Left forelimb (tissue), 1 donor: Measurements from ENCODE around the gene GATAD2A.
"Not testable (repeated sequence)": the region's sequence is repeated elsewhere in the genome, so short reads cannot be mapped to it uniquely, and the experiment has no call there.

Experiments used
- DNase-seq: peaks from one replicate; pipeline ENCODE4 v3.0.0-alpha.2; 2018; ENCODE audit warnings: low spot score

Gene GATAD2A, protein sequence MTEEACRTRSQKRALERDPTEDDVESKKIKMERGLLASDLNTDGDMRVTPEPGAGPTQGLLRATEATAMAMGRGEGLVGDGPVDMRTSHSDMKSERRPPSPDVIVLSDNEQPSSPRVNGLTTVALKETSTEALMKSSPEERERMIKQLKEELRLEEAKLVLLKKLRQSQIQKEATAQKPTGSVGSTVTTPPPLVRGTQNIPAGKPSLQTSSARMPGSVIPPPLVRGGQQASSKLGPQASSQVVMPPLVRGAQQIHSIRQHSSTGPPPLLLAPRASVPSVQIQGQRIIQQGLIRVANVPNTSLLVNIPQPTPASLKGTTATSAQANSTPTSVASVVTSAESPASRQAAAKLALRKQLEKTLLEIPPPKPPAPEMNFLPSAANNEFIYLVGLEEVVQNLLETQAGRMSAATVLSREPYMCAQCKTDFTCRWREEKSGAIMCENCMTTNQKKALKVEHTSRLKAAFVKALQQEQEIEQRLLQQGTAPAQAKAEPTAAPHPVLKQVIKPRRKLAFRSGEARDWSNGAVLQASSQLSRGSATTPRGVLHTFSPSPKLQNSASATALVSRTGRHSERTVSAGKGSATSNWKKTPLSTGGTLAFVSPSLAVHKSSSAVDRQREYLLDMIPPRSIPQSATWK

DNA sequence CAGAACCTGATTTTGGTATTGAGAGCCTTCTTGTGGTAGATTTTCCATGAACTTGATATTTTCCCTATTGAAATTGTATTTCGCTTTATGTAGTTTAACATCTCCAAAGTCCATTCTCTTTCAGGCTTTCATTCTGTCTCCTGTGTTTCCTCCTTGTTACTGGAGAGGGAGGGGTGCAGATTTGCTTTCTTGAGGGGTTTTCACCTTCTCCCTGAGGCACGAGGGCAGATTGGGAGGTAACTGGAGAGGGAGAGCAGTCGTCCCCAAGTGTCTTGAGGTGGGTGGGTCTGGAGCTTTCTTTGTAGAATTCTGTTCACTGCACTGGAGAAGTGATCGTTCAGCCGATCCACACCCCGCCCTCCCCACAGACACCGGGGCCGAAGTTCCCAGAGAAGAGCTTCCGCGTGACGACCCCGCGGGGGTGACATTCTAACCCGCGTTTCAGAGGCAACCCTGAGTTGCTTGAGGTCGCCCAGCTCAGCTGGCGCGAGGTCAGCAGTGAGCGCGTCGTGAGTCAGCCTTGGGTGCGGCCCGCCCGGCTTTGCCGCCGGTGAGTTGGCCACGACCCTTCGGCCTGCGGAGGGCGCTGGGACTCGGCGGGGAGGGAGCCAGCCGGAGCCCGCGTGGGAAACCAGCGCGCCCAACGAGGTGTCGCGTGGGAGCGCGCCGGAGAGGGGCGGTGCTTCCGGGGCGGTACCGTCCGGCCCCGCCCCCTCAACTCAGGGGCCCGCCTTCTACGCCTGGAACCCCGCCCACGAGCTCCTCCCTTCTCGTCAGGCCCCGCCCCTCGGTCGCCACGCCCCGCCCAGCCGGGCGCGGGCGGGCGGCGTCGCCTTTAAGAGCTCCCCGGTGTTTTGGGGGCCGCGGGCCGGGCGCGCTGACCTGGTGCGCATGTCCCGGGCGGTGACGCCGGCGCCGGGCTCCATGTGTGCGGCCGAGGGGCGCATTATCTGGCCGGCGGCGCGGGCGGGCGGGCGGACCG is at the start of gene GATAD2A:
GATAD2A (plus strand) TSS at position 797 of the 982 bp plus-strand sequence. CDS start 59,671 bp downstream, outside the sequence.
- DNase-seq: peak; percentile 94

- DNase-seq: no peak
Observed at GRCh38 chr19:19356500-19356899, 49.0 kb upstream of the GATAD2A start.

DNA sequence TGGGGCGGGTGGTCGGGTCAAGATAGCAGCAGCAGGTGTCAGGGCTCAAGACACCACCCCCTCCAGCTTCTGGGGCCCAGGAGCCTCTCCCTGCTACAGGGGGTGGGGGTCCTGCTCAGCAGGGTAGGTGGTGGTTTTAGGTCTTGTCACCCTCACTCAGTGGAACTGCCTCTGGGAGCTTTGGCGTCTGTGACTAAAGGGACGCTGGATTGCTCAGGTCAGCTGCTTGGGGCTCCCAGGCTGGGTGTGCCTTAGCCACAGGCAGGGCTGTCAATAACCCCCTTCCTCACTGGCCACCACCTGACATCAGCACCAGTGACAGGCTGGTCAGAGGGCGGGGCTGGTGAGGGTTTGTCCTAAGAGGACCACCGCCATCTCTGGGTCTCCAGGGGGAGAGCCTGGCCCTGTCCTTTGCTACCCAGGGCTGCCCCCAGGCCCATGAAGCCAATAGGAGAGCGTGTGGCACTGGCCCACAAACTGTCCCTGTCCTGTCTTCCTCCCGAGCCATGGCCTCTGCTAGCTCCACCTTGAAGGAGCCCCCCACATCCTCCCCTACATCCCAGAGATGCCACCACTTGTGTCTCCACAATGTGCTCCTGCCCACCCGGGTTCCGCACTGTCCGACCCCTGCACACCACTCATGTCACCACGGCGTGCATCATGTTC is 48.4 kb upstream of the GATAD2A start:
- DNase-seq: no peak

- DNase-seq: peak; percentile 78
Observed at GRCh38 chr19:19361075-19361594, 44.3 kb upstream of the GATAD2A start.

DNA sequence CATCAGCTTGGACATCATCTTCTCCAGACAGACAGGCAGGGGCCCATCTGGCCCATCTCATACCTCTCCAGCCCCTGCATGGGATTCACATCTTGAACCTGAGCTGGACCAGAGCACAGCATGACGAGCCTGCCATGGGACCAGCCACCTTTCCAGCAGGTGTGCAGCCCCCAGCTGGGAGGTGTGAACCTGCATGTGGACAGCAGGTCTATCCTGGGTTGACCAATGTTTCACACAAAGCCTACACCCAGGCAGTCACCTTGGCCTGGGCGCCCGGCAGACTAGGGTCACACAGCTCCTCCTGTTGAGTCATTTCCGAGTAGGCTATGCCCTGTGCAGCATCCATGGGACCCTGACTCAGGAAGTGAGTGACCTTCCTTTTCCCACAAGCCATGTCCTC is 43.4 kb upstream of the GATAD2A start:
- DNase-seq: no peak

- no peak for DNase-seq
Observed at GRCh38 chr19:19366434-19367396, 38.8 kb upstream of the GATAD2A start.

DNA sequence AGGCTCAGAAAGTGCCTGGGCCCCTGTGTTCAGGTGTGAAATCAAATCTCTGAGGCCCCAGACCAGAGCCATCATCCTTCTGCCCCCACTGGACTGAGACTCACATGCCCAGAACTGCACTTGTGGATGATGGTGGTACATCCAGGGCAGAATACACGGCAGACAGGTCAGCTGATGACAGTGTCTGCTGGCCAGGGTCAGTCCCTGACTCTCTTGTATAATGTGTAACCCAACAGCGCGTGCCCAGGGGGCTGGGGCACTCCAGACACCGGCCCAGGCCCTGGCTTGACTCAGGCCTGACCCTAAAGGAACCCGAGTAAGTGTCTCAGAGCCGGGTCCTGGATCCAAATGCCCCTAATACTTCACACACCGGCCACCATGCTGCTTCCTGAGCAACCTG is 37.4 kb upstream of the GATAD2A start:
- DNase-seq: no peak

GRCh38 chr19:19371059-19371458 is 34.4 kb upstream of the GATAD2A start:
- no peak for DNase-seq

DNA sequence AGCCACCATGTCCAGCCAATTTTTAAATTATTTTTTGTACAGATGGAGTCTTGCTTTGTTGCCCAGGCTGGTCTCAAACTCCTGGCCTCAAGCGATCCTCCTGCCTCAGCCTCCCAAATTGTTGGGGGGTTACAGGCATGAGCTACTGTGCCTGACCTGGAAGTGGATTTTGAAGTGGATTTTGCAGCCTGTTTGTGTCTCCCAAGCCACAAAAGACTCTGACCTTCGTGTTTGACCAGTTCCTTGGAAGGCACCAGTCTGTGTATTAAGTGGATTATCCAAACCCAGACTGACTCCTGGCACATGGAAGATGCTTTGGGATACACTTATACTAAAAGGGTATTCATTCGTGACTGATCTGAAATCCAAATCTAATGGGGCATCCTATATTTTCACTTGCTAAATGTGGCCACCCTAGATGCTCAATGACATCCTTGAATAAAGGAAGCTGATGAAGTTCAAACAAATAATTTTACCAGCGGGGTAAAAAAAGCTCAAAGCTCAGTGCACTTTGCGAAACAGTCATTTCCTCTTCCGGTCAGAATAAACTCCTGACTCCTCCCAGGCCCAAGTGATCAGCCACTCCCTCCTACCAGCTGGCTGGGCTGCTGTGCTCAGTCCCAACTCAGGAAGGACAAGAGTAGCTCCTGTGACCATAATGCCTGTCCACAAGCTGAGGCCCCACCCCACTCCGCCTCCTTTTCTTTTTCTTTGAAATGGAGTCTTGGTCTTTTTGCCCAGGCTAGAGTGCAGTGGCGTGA is 32.6 kb upstream of the GATAD2A start:
- no peak for DNase-seq

- DNase-seq: no peak
Observed at GRCh38 chr19:19379527-19379926, 25.9 kb upstream of the GATAD2A start.

- not testable (repeated sequence) for DNase-seq
Observed at GRCh38 chr19:19380316-19380715, 25.2 kb upstream of the GATAD2A start.

- DNase-seq: no peak
Observed at GRCh38 chr19:19381007-19381926, 24.2 kb upstream of the GATAD2A start.

- DNase-seq: no peak
Observed at GRCh38 chr19:19382118-19382517, 23.4 kb upstream of the GATAD2A start.

- no peak for DNase-seq
Observed at GRCh38 chr19:19384486-19384885, 21.0 kb upstream of the GATAD2A start.

DNA sequence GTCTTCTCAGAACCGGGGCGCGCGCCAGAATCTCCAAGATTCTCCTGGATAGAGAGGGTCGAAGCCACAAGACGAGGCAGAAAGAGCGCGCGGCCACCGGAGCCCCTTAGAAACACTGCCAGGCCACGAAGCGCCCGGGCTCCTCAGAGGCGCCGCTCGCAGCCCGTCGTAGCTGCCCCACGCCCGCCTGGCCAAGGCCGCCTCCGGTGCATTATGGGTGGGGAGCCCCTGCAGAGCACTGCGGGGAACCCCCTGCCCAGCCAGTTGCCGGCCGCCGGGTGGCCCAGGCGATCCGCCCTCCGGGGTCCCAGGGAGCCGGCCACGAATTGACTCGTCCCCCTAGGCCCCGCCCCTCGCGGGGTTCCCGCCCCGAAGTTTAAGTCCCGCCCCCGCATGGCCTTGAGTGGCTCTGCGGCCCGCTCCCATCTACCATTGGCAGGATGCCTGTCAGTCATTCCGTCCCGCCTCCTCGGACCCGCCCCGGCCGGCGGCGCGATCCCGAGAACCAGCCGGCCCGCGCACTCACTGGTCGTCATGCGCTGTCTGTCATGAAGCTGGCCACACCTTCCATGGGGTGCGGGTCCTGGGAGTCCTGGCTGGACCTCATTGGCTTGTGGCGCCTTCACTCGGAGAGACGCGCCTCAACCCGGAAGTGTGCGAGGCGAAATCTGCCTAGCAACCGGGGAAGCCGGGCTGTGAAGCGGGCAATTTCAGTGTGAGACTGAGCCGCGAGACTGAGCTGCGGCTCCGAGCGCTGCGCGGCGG is 20.2 kb upstream of the GATAD2A start:
- peak; percentile 100 for DNase-seq

DNA sequence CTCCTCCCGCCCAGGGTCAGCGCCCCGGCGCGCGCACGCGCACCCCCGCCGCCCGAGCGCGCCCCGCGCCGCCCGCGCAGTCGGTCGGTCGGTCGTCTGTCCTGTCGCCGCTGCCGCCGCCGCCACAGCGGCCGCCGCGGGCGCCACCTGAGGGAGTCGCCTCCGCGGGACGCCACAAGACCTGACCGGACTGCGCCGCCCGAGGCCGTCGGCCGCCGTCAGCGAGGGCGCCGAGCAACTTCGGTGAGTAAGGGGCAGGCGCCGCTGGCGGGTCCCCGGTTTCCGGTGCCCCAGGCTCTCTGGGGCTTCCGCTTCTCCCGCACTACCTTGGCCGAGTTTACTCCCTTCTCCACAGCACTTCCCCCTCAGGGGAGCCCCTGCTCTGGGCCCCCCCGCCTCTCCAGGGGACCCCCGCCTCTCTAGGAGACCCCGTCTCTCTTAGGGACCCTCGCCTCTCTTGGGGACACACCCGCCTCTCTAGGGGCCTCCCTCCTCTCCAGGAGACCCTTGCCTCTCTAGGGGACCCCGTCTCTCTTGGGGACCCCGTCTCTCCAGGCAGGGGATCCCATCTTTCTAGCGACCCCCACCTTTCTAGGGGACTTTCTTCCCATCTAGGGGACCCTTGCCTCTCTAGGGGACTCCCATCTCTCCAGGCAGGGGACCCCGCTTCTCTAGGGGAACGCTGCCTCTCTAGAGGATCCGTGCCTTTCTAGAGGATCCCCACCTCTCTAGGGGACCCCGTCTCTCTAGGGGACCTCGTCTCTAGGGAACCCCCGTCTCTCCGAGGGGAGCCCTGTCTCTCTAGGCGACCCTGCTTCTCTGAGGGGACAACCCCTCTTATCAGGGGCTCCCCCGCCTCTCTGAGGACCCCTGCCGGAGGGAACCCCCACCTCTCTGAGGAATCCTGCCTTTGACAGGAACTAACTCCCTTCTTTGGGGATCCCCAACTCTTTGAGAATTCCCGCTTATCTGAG is 19.3 kb upstream of the GATAD2A start:
- DNase-seq: no peak
